ENCODE results near the gene SLC22A23. TPM values are rescaled to one million over a fixed set of nuclear protein-coding genes. Genes with fewer than 3 reads are reported as not detected.

SLC22A23 gene
- total RNA-seq, 1 donor from 2014 or later = 0.52 TPM

DNA sequence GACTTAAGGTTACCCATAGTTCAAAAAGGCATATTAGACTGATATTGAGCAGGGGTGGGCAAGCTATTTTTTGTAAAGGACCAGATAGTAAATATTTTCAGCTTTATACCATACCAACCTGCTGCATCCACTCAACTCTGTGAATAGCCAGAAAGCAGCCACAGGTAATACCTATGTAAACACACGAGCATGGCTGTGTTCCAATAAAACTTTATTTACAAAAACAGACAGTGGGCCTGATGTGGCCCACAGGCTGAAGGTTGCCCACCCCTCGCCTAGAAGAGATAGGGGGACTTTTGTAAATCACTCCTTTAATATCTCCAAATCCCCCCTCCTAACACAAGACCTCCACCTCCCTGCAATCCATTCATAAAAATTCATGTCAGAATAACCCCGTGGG lies 133.7 kb downstream of the SLC22A23 start:
- TF ChIP-seq, protein P1, sequence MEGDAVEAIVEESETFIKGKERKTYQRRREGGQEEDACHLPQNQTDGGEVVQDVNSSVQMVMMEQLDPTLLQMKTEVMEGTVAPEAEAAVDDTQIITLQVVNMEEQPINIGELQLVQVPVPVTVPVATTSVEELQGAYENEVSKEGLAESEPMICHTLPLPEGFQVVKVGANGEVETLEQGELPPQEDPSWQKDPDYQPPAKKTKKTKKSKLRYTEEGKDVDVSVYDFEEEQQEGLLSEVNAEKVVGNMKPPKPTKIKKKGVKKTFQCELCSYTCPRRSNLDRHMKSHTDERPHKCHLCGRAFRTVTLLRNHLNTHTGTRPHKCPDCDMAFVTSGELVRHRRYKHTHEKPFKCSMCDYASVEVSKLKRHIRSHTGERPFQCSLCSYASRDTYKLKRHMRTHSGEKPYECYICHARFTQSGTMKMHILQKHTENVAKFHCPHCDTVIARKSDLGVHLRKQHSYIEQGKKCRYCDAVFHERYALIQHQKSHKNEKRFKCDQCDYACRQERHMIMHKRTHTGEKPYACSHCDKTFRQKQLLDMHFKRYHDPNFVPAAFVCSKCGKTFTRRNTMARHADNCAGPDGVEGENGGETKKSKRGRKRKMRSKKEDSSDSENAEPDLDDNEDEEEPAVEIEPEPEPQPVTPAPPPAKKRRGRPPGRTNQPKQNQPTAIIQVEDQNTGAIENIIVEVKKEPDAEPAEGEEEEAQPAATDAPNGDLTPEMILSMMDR (conservative IDR thresholded peaks at IDR 0.05; ENCODE audit: low read depth, low read length) = no peak
- no peak overlapping the region for H3K4me3 ChIP-seq (ENCODE audit: low read depth, low read length)
- no peak for DNase-seq (ENCODE audit: low read depth)

GRCh38 chr6:3322366-3322890 lies 134.4 kb downstream of the SLC22A23 start:
- TF ChIP-seq, protein P1 (conservative IDR thresholded peaks at IDR 0.05; ENCODE audit: low read depth, low read length) = no peak

DNA sequence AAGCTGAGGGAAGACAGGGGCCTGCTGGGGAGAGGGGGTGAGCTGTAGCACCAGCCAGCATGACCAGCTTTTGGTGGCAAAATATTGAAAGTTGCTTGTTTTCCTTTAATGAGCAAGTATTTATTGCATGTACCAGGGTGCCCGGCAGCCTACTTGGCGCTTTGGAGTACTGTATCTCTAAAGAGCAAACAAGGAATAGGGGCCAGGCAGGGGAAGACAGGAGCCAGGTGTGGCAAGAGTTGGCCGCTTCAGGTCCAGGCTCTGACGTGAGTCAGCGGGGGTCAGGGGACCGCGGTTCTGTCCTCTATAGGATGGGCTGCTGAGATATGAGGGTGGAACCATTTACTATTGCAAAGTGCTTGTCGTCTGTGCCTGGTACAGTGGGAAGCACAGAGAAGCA lies 135.0 kb downstream of the SLC22A23 start:
- TF ChIP-seq, protein P1 (conservative IDR thresholded peaks at IDR 0.05; ENCODE audit: low read depth, low read length) = no peak
- no peak for DNase-seq (ENCODE audit: low read depth)
- H3K4me3 ChIP-seq (ENCODE audit: low read depth, low read length) = no peak overlapping the region

More at GRCh38 chr6:3322366-3322890, 134.4 kb downstream of the SLC22A23 start:
- DNase-seq (ENCODE audit: low read depth) = no peak
- no peak overlapping the region for H3K4me3 ChIP-seq (ENCODE audit: low read depth, low read length)

DNA sequence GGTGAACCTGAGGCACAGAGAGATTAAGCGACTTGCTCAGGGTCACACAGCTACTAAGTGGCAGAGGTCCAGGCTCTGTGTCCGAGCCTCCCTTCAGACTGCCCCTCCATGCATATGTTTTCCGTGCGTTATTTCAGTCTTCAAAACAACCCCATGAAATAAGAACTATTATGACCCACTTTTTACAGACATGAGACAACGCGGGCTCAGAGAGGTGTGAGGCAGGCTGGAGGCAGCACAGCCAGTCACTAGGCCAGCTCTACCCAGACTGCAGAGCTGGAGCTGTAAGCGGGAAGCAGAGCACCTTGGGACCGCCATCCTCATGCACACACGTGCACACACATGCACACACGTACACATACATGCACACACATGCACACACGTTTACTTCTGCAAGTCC lies 135.8 kb downstream of the SLC22A23 start:
- DNase-seq (ENCODE audit: low read depth) = no peak
- TF ChIP-seq, protein P1 (conservative IDR thresholded peaks at IDR 0.05; ENCODE audit: low read depth, low read length) = no peak
- H3K4me3 ChIP-seq (ENCODE audit: low read depth, low read length) = no peak overlapping the region

DNA sequence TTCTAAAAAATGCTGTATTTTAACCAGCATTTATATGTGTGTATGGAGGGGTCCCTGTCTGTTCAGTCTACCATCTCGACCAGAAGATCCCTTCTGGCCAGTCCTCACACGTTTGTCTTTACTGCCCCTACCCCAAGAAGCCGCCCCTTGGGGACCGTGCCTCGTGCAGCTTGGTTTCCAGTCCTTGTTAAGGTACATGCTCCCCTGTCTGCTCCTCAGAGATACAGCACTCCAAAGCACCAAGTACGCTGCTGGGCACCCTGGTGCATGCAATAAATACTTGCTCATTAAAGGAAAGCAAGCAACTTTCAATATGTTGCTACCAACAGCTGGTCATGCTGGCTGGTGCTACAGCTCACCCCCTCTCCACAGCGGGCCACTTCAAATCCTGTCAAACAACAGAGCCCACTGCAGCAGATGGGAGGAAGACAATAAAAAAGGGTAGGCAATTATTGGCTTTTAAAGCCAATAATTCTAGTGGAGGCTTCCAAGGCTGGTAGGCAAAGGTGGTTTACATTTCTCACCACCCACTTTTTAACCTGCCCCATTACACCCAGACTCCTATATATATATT lies 136.5 kb downstream of the SLC22A23 start:
- TF ChIP-seq, protein P1 (conservative IDR thresholded peaks at IDR 0.05; ENCODE audit: low read depth, low read length) = no peak
- DNase-seq (ENCODE audit: low read depth) = no peak
- H3K4me3 ChIP-seq (ENCODE audit: low read depth, low read length) = no peak overlapping the region

- H3K4me3 ChIP-seq (ENCODE audit: low read depth, low read length) = no peak overlapping the region
- TF ChIP-seq, protein P1 (conservative IDR thresholded peaks at IDR 0.05; ENCODE audit: low read depth, low read length) = no peak
- DNase-seq (ENCODE audit: low read depth) = no peak
Measured at GRCh38 chr6:3319610-3320200, 137.1 kb downstream of the SLC22A23 start.
